RWPE2 (cell line): ENCODE results near the gene FUNDC1.
"Not testable (repeated sequence)": the region's sequence is repeated elsewhere in the genome, so short reads cannot be mapped to it uniquely, and the experiment has no call there.

ENCODE experiments used
- ATAC-seq: fragments of 200-7000 bp; cut with Tn5 transposase; 3 replicates; pipeline ENCODE4 v1.9.1; 2021; ENCODE audit warnings: low read depth
- DNase-seq: peaks from one replicate; pipeline ENCODE4 v3.0.0-alpha.2; 2020; ENCODE audit warnings: low spot score
- H3K27ac ChIP-seq: fragments of 450-650 bp; 2 replicates; pipeline ENCODE4 v1.5.1; 2017; ENCODE audit warnings: mild to moderate bottlenecking; ENCODE audit not compliant: poor library complexity, severe bottlenecking
- H3K27me3 ChIP-seq: fragments of 250-450 bp; sonication (Bioruptor Pico); 2 replicates; pipeline ENCODE4 v1.5.1; 2021; ENCODE audit warnings: mild to moderate bottlenecking, moderate library complexity; ENCODE audit not compliant: insufficient read depth, poor library complexity, severe bottlenecking
- H3K36me3 ChIP-seq: fragments of 250-450 bp; sonication (Bioruptor Pico); 2 replicates; pipeline ENCODE4 v1.5.1; 2020; ENCODE audit warnings: low read depth, mild to moderate bottlenecking, moderate library complexity
- H3K4me1 ChIP-seq: fragments of 250-450 bp; sonication (Bioruptor Pico); 2 replicates; pipeline ENCODE4 v1.5.1; 2021; ENCODE audit warnings: mild to moderate bottlenecking, moderate library complexity; ENCODE audit not compliant: insufficient read depth, poor library complexity, severe bottlenecking
- H3K4me3 ChIP-seq: fragments of 250-450 bp; sonication (Bioruptor Pico); 2 replicates; pipeline ENCODE4 v1.5.1; 2021; ENCODE audit warnings: mild to moderate bottlenecking, moderate library complexity; ENCODE audit not compliant: severe bottlenecking
- H3K9me3 ChIP-seq: fragments of 250-450 bp; sonication (Bioruptor Pico); 2 replicates; pipeline ENCODE4 v1.5.1; 2021; ENCODE audit warnings: mild to moderate bottlenecking, moderate library complexity; ENCODE audit not compliant: severe bottlenecking
- CTCF ChIP-seq: fragments of 450-650 bp; IDR thresholded peaks from one replicate; pipeline ENCODE4 v1.5.1; 2017; ENCODE audit warnings: mild to moderate bottlenecking, moderate library complexity; ENCODE audit not compliant: poor library complexity, severe bottlenecking

FUNDC1 gene

GRCh38 chrX:44570522-44570921 is 27.9 kb upstream of the FUNDC1 start:
- no peak overlapping the region for H3K27ac ChIP-seq
- no peak overlapping the region for H3K4me3 ChIP-seq
- TF ChIP-seq CTCF, result no peak
- no peaks in the 10 kb centered on the region for H3K36me3 ChIP-seq
- no peak for ATAC-seq
- no peaks in the 10 kb centered on the region for H3K27me3 ChIP-seq
- no peak for DNase-seq
- H3K4me1 ChIP-seq, result no peaks in the 10 kb centered on the region
- H3K9me3 ChIP-seq, result no peaks in the 10 kb centered on the region

- ATAC-seq (no peak), DNase-seq (no peak)
- Histone ChIP-seq H3K27me3 (no peaks in the 10 kb centered on the region), H3K36me3 (no peaks in the 10 kb centered on the region), H3K4me3 (no peak overlapping the region), H3K27ac (no peak overlapping the region), H3K9me3 (no peaks in the 10 kb centered on the region), H3K4me1 (no peaks in the 10 kb centered on the region)
- no peak for TF ChIP-seq CTCF
Observed at GRCh38 chrX:44569122-44569521, 26.5 kb upstream of the FUNDC1 start.

- no peaks in the 10 kb centered on the region for H3K9me3 ChIP-seq
- no peaks in the 10 kb centered on the region for H3K36me3 ChIP-seq
- no peak overlapping the region for H3K27ac ChIP-seq
- TF ChIP-seq CTCF, result no peak
- no peak for DNase-seq
- ATAC-seq, result no peak
- H3K27me3 ChIP-seq, result no peaks in the 10 kb centered on the region
- no peaks in the 10 kb centered on the region for H3K4me1 ChIP-seq
- no peak overlapping the region for H3K4me3 ChIP-seq
Observed at GRCh38 chrX:44568196-44568595, 25.5 kb upstream of the FUNDC1 start.

GRCh38 chrX:44561896-44562295 is 19.2 kb upstream of the FUNDC1 start:
- not testable (repeated sequence) for H3K4me1 ChIP-seq, H3K9me3 ChIP-seq, H3K27ac ChIP-seq, H3K27me3 ChIP-seq, DNase-seq, ATAC-seq, H3K36me3 ChIP-seq, H3K4me3 ChIP-seq

GRCh38 chrX:44550563-44550962 is 7.9 kb upstream of the FUNDC1 start:
- no peak for DNase-seq
- Histone ChIP-seq H3K9me3 (no peaks in the 10 kb centered on the region), H3K36me3 (no peaks in the 10 kb centered on the region), H3K4me3 (no peak overlapping the region), H3K27ac (no peak overlapping the region), H3K4me1 (no peaks in the 10 kb centered on the region), H3K27me3 (no peaks in the 10 kb centered on the region)
- no peak for ATAC-seq
- no peak for TF ChIP-seq CTCF

- DNase-seq, H3K27ac ChIP-seq: not testable (repeated sequence)
Observed at GRCh38 chrX:44545454-44545853, 2.8 kb upstream of the FUNDC1 start.

More at GRCh38 chrX:44545454-44545853, 2.8 kb upstream of the FUNDC1 start:
- not testable (repeated sequence) for H3K36me3 ChIP-seq, H3K4me1 ChIP-seq, ATAC-seq, H3K27me3 ChIP-seq, H3K9me3 ChIP-seq, H3K4me3 ChIP-seq
